K562 (cell line): Measurements from ENCODE around the gene UBALD2. TPM values are rescaled to one million over a fixed set of nuclear protein-coding genes. Genes with fewer than 3 reads are reported as not detected.
A peak's percentile ranks its signal among the peaks of the same experiment; 100 is the strongest.

ENCODE experiments used
- ARHGAP35 ChIP-seq: fragments of 450-650 bp; IDR thresholded peaks from 2 replicates; pipeline ENCODE4 v1.6.1; 2018; ENCODE audit not compliant: partially characterized antibody
- DMBX1 ChIP-seq: fragments of 250-450 bp; sonication (Bioruptor Pico); IDR thresholded peaks from 2 replicates; pipeline ENCODE4 v1.8.0; 2022; ENCODE audit warnings: inconsistent platforms, mild to moderate bottlenecking, moderate library complexity, borderline replicate concordance
- EZH2 ChIP-seq: IDR thresholded peaks from 2 replicates; pipeline ENCODE4 v1.6.1; 2012; ENCODE audit warnings: low read depth, mild to moderate bottlenecking, inconsistent platforms, low read length, borderline replicate concordance
- HMGN3 ChIP-seq: IDR thresholded peaks from 2 replicates; pipeline ENCODE4 v1.6.1; 2011; ENCODE audit warnings: borderline replicate concordance, low read depth, mild to moderate bottlenecking, mixed read lengths, low read length; ENCODE audit not compliant: insufficient read length; ENCODE audit errors: extremely low read depth
- ILF3 ChIP-seq: fragments of 450-650 bp; IDR thresholded peaks from 2 replicates; pipeline ENCODE4 v1.6.1; 2018; ENCODE audit warnings: antibody characterized with exemption, mild to moderate bottlenecking, moderate library complexity, borderline replicate concordance
- LCOR ChIP-seq: sonication (generic); formaldehyde crosslinking; IDR thresholded peaks from 2 replicates; pipeline ENCODE4 v1.8.0; 2022; ENCODE audit warnings: mild to moderate bottlenecking, missing genetic modification reagents
- MECOM ChIP-seq: fragments of 250-450 bp; sonication (Bioruptor Pico); IDR thresholded peaks from 2 replicates; pipeline ENCODE4 v1.8.0; 2022; ENCODE audit warnings: inconsistent platforms
- MEF2D ChIP-seq: conservative IDR thresholded peaks from 2 replicates; pipeline ENCODE4 v1.6.1; 2016; ENCODE audit warnings: low read depth, missing genetic modification characterization, missing compliant biosample characterization
- MLX ChIP-seq, 2 experiments: fragments of 450-650 bp in 1 of 2; sonication (generic) in 1 of 2; formaldehyde crosslinking; conservative IDR thresholded peaks; 2 replicates each; pipeline versions ENCODE4 v1.4.0 to v1.8.1; 2020 to 2022; ENCODE audit warnings: mild to moderate bottlenecking in 1 of 2, missing genetic modification reagents in 1 of 2
- MTA3 ChIP-seq: fragments of 450-650 bp; formaldehyde crosslinking; IDR thresholded peaks from 2 replicates; pipeline ENCODE4 v1.6.1; 2017; ENCODE audit warnings: mild to moderate bottlenecking, borderline replicate concordance
- MYNN ChIP-seq, 2 experiments: sonication (generic); formaldehyde crosslinking in 1 of 2; IDR thresholded peaks; 2 replicates each; pipeline versions ENCODE4 v1.5.0 to v1.6.1; 2016 to 2020; ENCODE audit warnings: antibody characterized with exemption in 1 of 2, missing genetic modification reagents in 1 of 2
- POLR2AphosphoS5 ChIP-seq: IDR thresholded peaks from 2 replicates; pipeline ENCODE4 v1.6.1; 2011; ENCODE audit warnings: mild to moderate bottlenecking, low read depth, low read length, moderate library complexity; ENCODE audit not compliant: control insufficient read depth, insufficient read depth
- POLR2B ChIP-seq: fragments of 450-650 bp; IDR thresholded peaks from 2 replicates; pipeline ENCODE4 v1.6.1; 2018; ENCODE audit warnings: low read depth; ENCODE audit not compliant: partially characterized antibody
- PRPF4 ChIP-seq: fragments of 200-400 bp; formaldehyde crosslinking; IDR thresholded peaks from one replicate; pipeline ENCODE4 v1.6.1; 2017; ENCODE audit warnings: low read length, low read depth, mild to moderate bottlenecking; ENCODE audit not compliant: insufficient read depth, poor library complexity, severe bottlenecking
- RNF219 ChIP-seq: fragments of 250-450 bp; sonication (Bioruptor Pico); IDR thresholded peaks from 2 replicates; pipeline ENCODE4 v1.5.0; 2022; ENCODE audit warnings: mild to moderate bottlenecking
- TFAM ChIP-seq: fragments of 250-450 bp; sonication (Bioruptor Pico); conservative IDR thresholded peaks from 2 replicates; pipeline ENCODE4 v1.5.0; 2021; ENCODE audit warnings: mild to moderate bottlenecking, moderate library complexity
- TRIM28 ChIP-seq: fragments of 450-650 bp; IDR thresholded peaks from 2 replicates; pipeline ENCODE4 v1.6.1; 2017
- ZBTB8A ChIP-seq: fragments of 450-650 bp; IDR thresholded peaks from 2 replicates; pipeline ENCODE4 v1.6.1; 2018; ENCODE audit warnings: mild to moderate bottlenecking, moderate library complexity; ENCODE audit not compliant: partially characterized antibody
- ZNF263 ChIP-seq: sonication (generic); formaldehyde crosslinking; IDR thresholded peaks from 2 replicates; pipeline ENCODE4 v1.8.0; 2022; ENCODE audit warnings: mild to moderate bottlenecking, missing genetic modification reagents, borderline replicate concordance
- polyA plus RNA-seq, 8 experiments: library from polyadenylated mRNA; depleted of rRNA in 4 of 8; stranded (reverse) in 5 of 8; unstranded in 3 of 8; fragments of >200 nt; fragmentation: Nextera tagmentation in 2 of 8; fragmentation: Illumina TruSeq in 1 of 8; extraction: Ambion mirVana in 2 of 8; extraction: Trizol in 1 of 8; gene quantifications; 2 replicates each; pipeline versions ENCODE4 v1.2.1 to v1.2.3, GENCODE V29; 2011 to 2014; ENCODE audit warnings: inconsistent platforms in 1 of 8, missing spikeins in 1 of 8
- total RNA-seq, 7 experiments: library from RNA; depleted of rRNA in 6 of 7; stranded (reverse); fragments of >200 nt in 6 of 7; fragmentation: Illumina TruSeq in 2 of 7; extraction: Trizol in 2 of 7; gene quantifications; 2 replicates each; pipeline versions ENCODE4 v1.2.1 to v1.2.3, GENCODE V29; 2011 to 2021; ENCODE audit warnings: low replicate concordance in 1 of 7
- TF ChIP-seq, protein P1 (sequence below), 3 experiments: IDR thresholded peaks in 2 of 3; conservative IDR thresholded peaks in 1 of 3; 2 replicates each; pipeline ENCODE4 v1.5.1; 2011 to 2012; ENCODE audit warnings: low read length in 3 of 3, mild to moderate bottlenecking in 3 of 3, control low read depth in 2 of 3, improper control_type of control experiment in 1 of 3, inconsistent platforms in 1 of 3, low read depth in 1 of 3, mixed read lengths in 1 of 3, moderate library complexity in 1 of 3; ENCODE audit not compliant: insufficient read depth in 2 of 3
- TF ChIP-seq, protein P2 (sequence below): sonication (generic); formaldehyde crosslinking; IDR thresholded peaks from 2 replicates; pipeline ENCODE4 v1.8.0; 2022; ENCODE audit warnings: missing genetic modification reagents, mild to moderate bottlenecking, borderline replicate concordance

Gene UBALD2
- total and polyA plus RNA-seq, 9 of the 15 experiments (the other 6 are each of a cell fraction or from before 2014, with no cell fraction given), result 2.3 to 94.1 (median 25.3) TPM

- TF ChIP-seq RNF219 (no peak), ZNF263 (CRISPR knock-in tag) (no peak), POLR2AphosphoS5 (peak; percentile 52), MTA3 (0 out of 2 replicates have a peak, but pooled peaks have one; percentile 38), MLX (CRISPR knock-in tag; conservative IDR thresholded peaks at IDR 0.05) (0 out of 4 replicates have a peak, but pooled peaks of 1 of the 2 experiments have one; percentile 5), MYNN (IDR thresholded peaks at IDR 0.05) (peak; percentile 63), MYNN (CRISPR knock-in tag; IDR thresholded peaks at IDR 0.05) (no peak), EZH2 (no peak), MEF2D (tag) (no peak), HMGN3 (peak; percentile 84), TRIM28 (no peak), DMBX1 (CRISPR knock-in tag) (no peak), ARHGAP35 (no peak), TFAM (no peak), MECOM (no peak), LCOR (CRISPR knock-in tag) (no peak), POLR2B (peak; percentile 84), PRPF4 (no peak), ZBTB8A (no peak), ILF3 (peak; percentile 40; the same call in 1 of the 2 replicates)
- TF ChIP-seq, protein P1, sequence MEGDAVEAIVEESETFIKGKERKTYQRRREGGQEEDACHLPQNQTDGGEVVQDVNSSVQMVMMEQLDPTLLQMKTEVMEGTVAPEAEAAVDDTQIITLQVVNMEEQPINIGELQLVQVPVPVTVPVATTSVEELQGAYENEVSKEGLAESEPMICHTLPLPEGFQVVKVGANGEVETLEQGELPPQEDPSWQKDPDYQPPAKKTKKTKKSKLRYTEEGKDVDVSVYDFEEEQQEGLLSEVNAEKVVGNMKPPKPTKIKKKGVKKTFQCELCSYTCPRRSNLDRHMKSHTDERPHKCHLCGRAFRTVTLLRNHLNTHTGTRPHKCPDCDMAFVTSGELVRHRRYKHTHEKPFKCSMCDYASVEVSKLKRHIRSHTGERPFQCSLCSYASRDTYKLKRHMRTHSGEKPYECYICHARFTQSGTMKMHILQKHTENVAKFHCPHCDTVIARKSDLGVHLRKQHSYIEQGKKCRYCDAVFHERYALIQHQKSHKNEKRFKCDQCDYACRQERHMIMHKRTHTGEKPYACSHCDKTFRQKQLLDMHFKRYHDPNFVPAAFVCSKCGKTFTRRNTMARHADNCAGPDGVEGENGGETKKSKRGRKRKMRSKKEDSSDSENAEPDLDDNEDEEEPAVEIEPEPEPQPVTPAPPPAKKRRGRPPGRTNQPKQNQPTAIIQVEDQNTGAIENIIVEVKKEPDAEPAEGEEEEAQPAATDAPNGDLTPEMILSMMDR (IDR thresholded peaks at IDR 0.05 in 2 of 3, conservative IDR thresholded peaks at IDR 0.05 in 1 of 3; ENCODE audit: insufficient read depth in 2 of 3, low read depth in 1 of 3, low read length in 3 of 3), result no peak
- TF ChIP-seq, protein P2, sequence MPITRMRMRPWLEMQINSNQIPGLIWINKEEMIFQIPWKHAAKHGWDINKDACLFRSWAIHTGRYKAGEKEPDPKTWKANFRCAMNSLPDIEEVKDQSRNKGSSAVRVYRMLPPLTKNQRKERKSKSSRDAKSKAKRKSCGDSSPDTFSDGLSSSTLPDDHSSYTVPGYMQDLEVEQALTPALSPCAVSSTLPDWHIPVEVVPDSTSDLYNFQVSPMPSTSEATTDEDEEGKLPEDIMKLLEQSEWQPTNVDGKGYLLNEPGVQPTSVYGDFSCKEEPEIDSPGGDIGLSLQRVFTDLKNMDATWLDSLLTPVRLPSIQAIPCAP, result no peak
Measured at GRCh38 chr17:76271669-76272540, 6.8 kb downstream of the UBALD2 start (continued).
